IMR-90 (cell line): ENCODE results near the gene SLC6A15. TPM values are rescaled to one million over a fixed set of nuclear protein-coding genes. Genes with fewer than 3 reads are reported as not detected.

Source experiments
- ATAC-seq: fragments of 200-7000 bp; cut with Tn5 transposase; 2 replicates; pipeline ENCODE4 v1.9.1; 2020; ENCODE audit warnings: low read depth, mild to moderate bottlenecking, moderate library complexity
- BruUV-seq: library from RNA; stranded (reverse); fragments of 400-500 nt; replicated peaks from 2 replicates; lab custom pipeline; 2021; lab: Mats Ljungman, UMichigan
- CTCF ChIA-PET: fragments of 300-600 bp; formaldehyde crosslinking; extraction: SDS; loops from one replicate; lab custom pipeline; 2021; ENCODE audit warnings: antibody characterized with exemption; lab: Yijun Ruan, JAX
- POLR2A ChIA-PET: fragments of 300-600 bp; sonication (Branson Sonifier 250); formaldehyde crosslinking; loops from one replicate; lab custom pipeline; 2022; ENCODE audit warnings: antibody characterized with exemption; ENCODE audit not compliant: unreplicated experiment; lab: Charles Lee
- DNase-seq: peaks from one replicate; pipeline ENCODE4 v3.0.0; 2013
- H2AFZ ChIP-seq: replicated peaks from 2 replicates; pipeline ENCODE3; 2013; ENCODE audit warnings: low read length, mild to moderate bottlenecking; ENCODE audit not compliant: poor library complexity
- H2AK5ac ChIP-seq: 2 replicates; pipeline ENCODE4 v1.6.1; 2013; ENCODE audit warnings: low read depth, low read length, inconsistent platforms
- H2AK9ac ChIP-seq: replicated peaks from 2 replicates; pipeline ENCODE3; 2013; ENCODE audit warnings: mild to moderate bottlenecking, low read depth, low read length, moderate library complexity; ENCODE audit not compliant: poor library complexity
- H2BK120ac ChIP-seq: 2 replicates; pipeline ENCODE4 v1.6.1; 2013; ENCODE audit warnings: low read depth, low read length, inconsistent platforms
- H2BK15ac ChIP-seq: 3 replicates; pipeline ENCODE4 v1.6.1; 2013; ENCODE audit warnings: low read depth, low read length, inconsistent platforms
- H2BK20ac ChIP-seq: 2 replicates; pipeline ENCODE4 v1.6.1; 2013; ENCODE audit warnings: low read depth, mild to moderate bottlenecking, inconsistent platforms, low read length, moderate library complexity
- H2BK5ac ChIP-seq: 2 replicates; pipeline ENCODE4 v1.6.1; 2013; ENCODE audit warnings: mild to moderate bottlenecking, low read depth, low read length, inconsistent platforms; ENCODE audit not compliant: poor library complexity, severe bottlenecking
- H3K14ac ChIP-seq: replicated peaks from 2 replicates; pipeline ENCODE4 v1.6.1; 2013; ENCODE audit warnings: low read depth, low read length, inconsistent platforms
- H3K18ac ChIP-seq: 2 replicates; pipeline ENCODE4 v1.6.1; 2013; ENCODE audit warnings: low read depth, low read length, control low read depth
- H3K23ac ChIP-seq: 2 replicates; pipeline ENCODE4 v1.6.1; 2013; ENCODE audit warnings: low read depth, low read length, inconsistent platforms
- H3K27ac ChIP-seq: 2 replicates; pipeline ENCODE4 v1.5.1; 2013; ENCODE audit warnings: mild to moderate bottlenecking, control low read depth, low read length; ENCODE audit not compliant: insufficient read depth
- H3K27me3 ChIP-seq: 2 replicates; pipeline ENCODE4 v1.6.1; 2013; ENCODE audit warnings: low read length; ENCODE audit not compliant: control insufficient read depth, insufficient read depth
- H3K36me3 ChIP-seq: 2 replicates; pipeline ENCODE4 v1.6.1; 2013; ENCODE audit warnings: low read length, mixed read lengths; ENCODE audit not compliant: control insufficient read depth, insufficient read depth
- H3K4ac ChIP-seq: 2 replicates; pipeline ENCODE4 v1.6.1; 2013; ENCODE audit warnings: low read depth, low read length, inconsistent platforms
- H3K4me1 ChIP-seq: 2 replicates; pipeline ENCODE4 v1.6.1; 2013; ENCODE audit warnings: low read length, mixed read lengths; ENCODE audit not compliant: control insufficient read depth, insufficient read depth
- H3K4me2 ChIP-seq: 2 replicates; pipeline ENCODE4 v1.6.1; 2013; ENCODE audit warnings: low read depth, mild to moderate bottlenecking, control low read depth, low read length, moderate library complexity
- H3K4me3 ChIP-seq: 2 replicates; pipeline ENCODE4 v1.5.1; 2013; ENCODE audit warnings: low read depth, mild to moderate bottlenecking, control low read depth, low read length, moderate library complexity; ENCODE audit not compliant: insufficient read depth
- H3K56ac ChIP-seq: 2 replicates; pipeline ENCODE4 v1.6.1; 2013; ENCODE audit warnings: low read length, inconsistent platforms; ENCODE audit not compliant: insufficient read depth; ENCODE audit errors: extremely low read depth
- H3K79me1 ChIP-seq, 2 experiments: 2 replicates each; pipeline ENCODE4 v1.6.1; 2013; ENCODE audit warnings: low read length in 2 of 2, inconsistent platforms in 1 of 2, low read depth in 1 of 2
- H3K9ac ChIP-seq: 2 replicates; pipeline ENCODE4 v1.6.1; 2013; ENCODE audit warnings: low read depth, low read length, control low read depth
- H3K9me1 ChIP-seq: 2 replicates; pipeline ENCODE4 v1.6.1; 2013; ENCODE audit warnings: low read length, inconsistent platforms; ENCODE audit not compliant: insufficient read depth
- H3K9me3 ChIP-seq: 2 replicates; pipeline ENCODE4 v1.6.1; 2013; ENCODE audit warnings: low read length; ENCODE audit not compliant: control insufficient read depth, insufficient read depth
- H4K20me1 ChIP-seq: 2 replicates; pipeline ENCODE4 v1.6.1; 2013; ENCODE audit warnings: low read length, inconsistent platforms; ENCODE audit not compliant: insufficient read depth
- H4K5ac ChIP-seq: 2 replicates; pipeline ENCODE4 v1.6.1; 2013; ENCODE audit warnings: mild to moderate bottlenecking, low read depth, low read length, control low read depth
- H4K8ac ChIP-seq, 2 experiments: 2 replicates each; pipeline ENCODE4 v1.6.1; 2013; ENCODE audit warnings: low read depth in 2 of 2, low read length in 2 of 2, control low read depth in 1 of 2, inconsistent platforms in 1 of 2
- H4K91ac ChIP-seq: 2 replicates; pipeline ENCODE4 v1.6.1; 2013; ENCODE audit warnings: low read depth, low read length, inconsistent platforms; ENCODE audit not compliant: insufficient read depth
- CHD1 ChIP-seq: IDR thresholded peaks from 2 replicates; pipeline ENCODE4 v1.6.1; 2012; ENCODE audit warnings: low read depth, low read length, improper control_type of control experiment
- ELK1 ChIP-seq: fragments of 150-350 bp; IDR thresholded peaks from 2 replicates; pipeline ENCODE4 v1.6.1; 2016; ENCODE audit warnings: low read depth, mild to moderate bottlenecking, low read length, moderate library complexity, borderline replicate concordance
- FOS ChIP-seq: fragments of 150-350 bp; IDR thresholded peaks from 2 replicates; pipeline ENCODE4 v1.6.1; 2016; ENCODE audit warnings: low read depth, low read length
- MAZ ChIP-seq: IDR thresholded peaks from 2 replicates; pipeline ENCODE4 v1.6.1; 2012; ENCODE audit warnings: low read depth, mild to moderate bottlenecking, low read length, improper control_type of control experiment, moderate library complexity, borderline replicate concordance
- MXI1 ChIP-seq: IDR thresholded peaks from 2 replicates; pipeline ENCODE4 v1.6.1; 2012; ENCODE audit warnings: low read depth, mild to moderate bottlenecking, low read length, moderate library complexity, borderline replicate concordance
- RAD21 ChIP-seq: IDR thresholded peaks from 2 replicates; pipeline ENCODE4 v1.6.1; 2012; ENCODE audit warnings: low read length, improper control_type of control experiment
- RCOR1 ChIP-seq: IDR thresholded peaks from 2 replicates; pipeline ENCODE4 v1.6.1; 2012; ENCODE audit warnings: mild to moderate bottlenecking, low read length, improper control_type of control experiment; ENCODE audit not compliant: insufficient replicate concordance
- WGBS, 2 experiments: methylation state at CpG; one replicate each; pipeline versions ENCODE4 v1.1.5 to v1.1.7; 2013; ENCODE audit warnings: missing lambda C conversion rate in 2 of 2; ENCODE audit not compliant: insufficient read length in 1 of 2; ENCODE audit errors: extremely low coverage in 2 of 2; 5-methylcytosine and 5-hydroxymethylcytosine counted together
- dilution Hi-C: fragments of 300-500 bp; cut with HindIII; formaldehyde crosslinking; loops from one replicate; pipeline ENCODE4 v1.14.3; 2018; ENCODE audit warnings: low sequenced_read_pairs; ENCODE audit not compliant: unreplicated experiment
- in situ Hi-C: fragments of 300-500 bp; cut with MboI; formaldehyde crosslinking; loops from 3 replicates; pipeline ENCODE4 v1.14.3; 2019; ENCODE audit warnings: low sequenced_read_pairs, inconsistent platforms, mixed read lengths
- intact Hi-C: fragments of 100-400 bp; cut with micrococcal nuclease; formaldehyde crosslinking; loops from 2 replicates; pipeline ENCODE4 v1.10.0; 2022
- polyA plus RNA-seq, 3 experiments: library from polyadenylated mRNA; depleted of rRNA; stranded (reverse); fragments of >200 nt; gene quantifications; 2 replicates each; pipeline ENCODE4 v1.2.3, GENCODE V29; 2012; ENCODE audit warnings: low replicate concordance in 1 of 3
- total RNA-seq: library from RNA; depleted of rRNA; stranded (reverse); fragments of >200 nt; gene quantifications from 2 replicates; pipeline ENCODE4 v1.2.3, GENCODE V29; 2012

Gene SLC6A15
- total and polyA plus RNA-seq, 2 of the 4 experiments (the other 2 are of a cell fraction) = 0.32 to 0.72 TPM

GRCh38 chr12:84811291-84811690 is 101.3 kb downstream of the SLC6A15 start:
- ChIA-PET CTCF (no interaction called here), POLR2A (no interaction called here)
- H2BK15ac ChIP-seq = no peak overlapping the region
- H3K18ac ChIP-seq = no peak overlapping the region
- H4K20me1 ChIP-seq = no peaks in the 10 kb centered on the region
- no peak overlapping the region for H3K4me2 ChIP-seq
- H4K91ac ChIP-seq = no peak overlapping the region
- H2BK5ac ChIP-seq = no peak overlapping the region
- no peak overlapping the region for H3K4me3 ChIP-seq
- in situ Hi-C loops (no loop called here), dilution Hi-C loops (no loop called here), intact Hi-C loops (no loop called here)
- H3K9me3 ChIP-seq = no peaks in the 10 kb centered on the region
- BruUV-seq = no TSS peak
- H3K4me1 ChIP-seq = no peaks in the 10 kb centered on the region
- H3K27me3 ChIP-seq = no peaks in the 10 kb centered on the region
- H3K56ac ChIP-seq = no peak overlapping the region
- no peak overlapping the region for H4K5ac ChIP-seq
- no peak overlapping the region for H2AFZ ChIP-seq
- no peak overlapping the region for H3K23ac ChIP-seq
- WGBS, 2 experiments = 93% methylated on average over 2 of the region's 3 CpGs; no CpG with 5 or more reads in 1 of the 2 experiments
- H3K36me3 ChIP-seq = no peaks in the 10 kb centered on the region
- no peak overlapping the region for H3K14ac ChIP-seq
- no peak overlapping the region for H3K4ac ChIP-seq
- no peak overlapping the region for H2BK20ac ChIP-seq
- H4K8ac ChIP-seq = no peak overlapping the region
- no peak overlapping the region for H2AK9ac ChIP-seq
- H2BK120ac ChIP-seq = no peak overlapping the region
- peak; percentile 10 for DNase-seq
- no peak for ATAC-seq
- no peak overlapping the region for H3K27ac ChIP-seq
- H3K9me1 ChIP-seq = no peaks in the 10 kb centered on the region
- no peaks in the 10 kb centered on the region for H3K79me1 ChIP-seq
- H3K9ac ChIP-seq = no peak overlapping the region
- no peak for TF ChIP-seq MAZ
- TF ChIP-seq FOS = no peak
- TF ChIP-seq MXI1 = no peak
- no peak for TF ChIP-seq CHD1
- no peak for TF ChIP-seq ELK1
- no peak for TF ChIP-seq RAD21
- TF ChIP-seq RCOR1 = no peak
- no peak overlapping the region for H2AK5ac ChIP-seq
